DMS53 treated with DMSO at 0.1 percent for 48 hours (cell line): ENCODE measurements around the gene STIM2.
"Not testable (repeated sequence)": the region's sequence is repeated elsewhere in the genome, so short reads cannot be mapped to it uniquely, and the experiment has no call there.

Experiments
- DNase-seq: peaks from one replicate; lab custom pipeline; 2025; ENCODE audit not compliant: unreplicated experiment; lab: John Stamatoyannopoulos, UW

Gene STIM2

GRCh38 chr4:26860157-26860921 is at the start of gene STIM2:
Gene STIM2, plus strand, starts transcription at chr4:26860841.
- peak; percentile 96 for DNase-seq

GRCh38 chr4:26811571-26811970 is 49.1 kb upstream of the STIM2 start:
- not testable (repeated sequence) for DNase-seq

DNA sequence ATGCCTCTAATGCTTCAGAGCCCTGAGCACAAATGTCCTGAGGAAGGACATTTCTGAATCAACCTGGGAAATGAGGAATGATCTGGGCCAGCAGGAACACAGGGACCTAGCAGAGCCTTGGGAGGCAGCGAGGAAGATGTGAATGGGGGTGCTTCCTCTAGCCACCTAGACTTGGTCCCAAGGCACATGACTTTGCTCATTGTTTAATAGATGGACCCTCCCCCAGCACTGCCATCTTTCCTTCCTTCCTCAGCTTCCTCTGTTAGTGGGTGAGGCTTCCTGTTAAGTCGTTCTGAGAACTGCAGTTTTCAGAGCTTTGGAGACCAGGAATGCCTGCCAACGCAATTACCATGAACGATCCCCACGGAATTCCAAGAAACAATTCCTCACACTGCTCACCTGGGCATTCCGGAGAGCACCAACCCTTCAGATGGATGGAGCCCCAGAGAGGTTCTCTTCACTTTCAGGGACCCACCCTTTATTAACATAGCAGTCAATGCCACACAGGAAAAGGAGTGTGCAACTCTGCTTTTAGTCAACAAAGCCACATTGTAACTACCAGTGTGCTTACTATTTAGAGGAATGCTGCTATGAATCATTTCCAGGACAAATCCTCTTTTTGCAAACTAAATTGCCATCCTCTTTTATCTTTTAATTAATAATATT is 48.5 kb upstream of the STIM2 start:
- no peak for DNase-seq

- DNase-seq, result no peak
Observed at GRCh38 chr4:26813698-26814097, 46.9 kb upstream of the STIM2 start.

GRCh38 chr4:26815199-26815598 is 45.4 kb upstream of the STIM2 start:
- DNase-seq, result no peak

DNA sequence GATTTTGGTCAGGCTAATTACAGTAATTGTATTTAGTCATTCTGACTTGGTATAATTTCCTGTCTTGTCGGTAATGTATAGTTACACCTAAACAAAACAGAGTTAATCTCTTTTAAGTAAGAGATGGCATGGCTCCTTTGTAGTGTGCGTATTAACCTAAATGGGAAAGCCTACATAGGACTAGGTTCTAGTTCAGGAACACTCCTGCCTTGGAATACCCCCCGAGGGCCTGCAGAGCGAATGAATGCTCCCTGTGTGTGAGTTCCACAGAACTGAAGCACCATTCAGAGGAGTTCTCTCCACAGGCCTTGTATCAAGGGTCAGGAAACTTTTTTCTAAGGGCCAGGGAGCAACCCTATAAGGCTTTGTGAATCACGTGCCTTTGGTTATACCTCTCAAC is 44.9 kb upstream of the STIM2 start:
- DNase-seq, result no peak

DNA sequence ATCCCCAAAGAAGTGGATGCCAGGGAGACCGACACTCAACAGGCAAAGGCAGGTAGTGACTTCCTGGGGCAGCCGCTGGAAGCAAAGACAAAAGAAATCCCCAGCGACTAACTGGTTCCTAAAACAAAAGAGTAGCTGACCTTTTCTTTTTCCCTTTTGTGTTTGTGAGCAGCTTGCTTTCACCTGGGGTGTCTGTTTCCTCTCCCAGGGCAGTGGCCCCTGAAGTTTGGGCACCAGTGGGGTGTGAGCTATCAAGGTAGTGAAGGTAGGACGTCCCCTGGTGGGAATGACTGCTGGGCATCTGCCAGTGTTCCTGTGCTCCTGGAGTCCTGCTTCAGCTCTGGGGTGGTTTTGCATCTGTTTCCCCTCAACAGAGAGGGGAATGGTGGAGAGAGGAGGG is 41.6 kb upstream of the STIM2 start:
- DNase-seq, result no peak

DNA sequence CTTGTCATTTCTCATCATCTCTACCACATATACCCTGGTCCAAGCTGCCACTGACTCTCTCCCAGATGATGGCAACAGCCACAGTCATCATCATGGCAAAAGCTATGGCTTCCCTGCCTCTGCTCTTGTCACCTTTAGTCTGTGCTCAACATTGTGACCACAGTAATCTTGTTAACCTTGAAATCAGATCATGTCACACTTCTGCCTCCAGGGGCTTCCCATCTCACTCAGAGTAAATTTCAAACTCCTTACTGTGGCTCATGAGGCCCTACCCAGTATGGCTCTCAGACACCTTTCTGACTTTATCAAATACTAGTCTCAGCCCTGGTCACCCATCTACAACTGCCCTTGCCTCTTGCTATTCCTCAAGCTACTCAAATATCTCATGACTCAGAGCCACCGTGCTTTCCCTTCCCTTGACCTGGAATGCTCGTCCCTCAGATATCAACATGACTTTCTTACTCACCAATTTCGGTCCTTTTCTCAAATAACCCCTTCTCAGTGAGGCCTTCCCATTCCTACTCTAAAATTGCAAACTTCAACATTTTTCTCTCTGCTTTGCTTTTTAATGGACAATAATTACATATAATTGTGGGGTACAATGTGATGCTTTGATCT is 41.1 kb upstream of the STIM2 start:
- no peak for DNase-seq

GRCh38 chr4:26820346-26820745 is 40.3 kb upstream of the STIM2 start:
- no peak for DNase-seq

- no peak for DNase-seq
Observed at GRCh38 chr4:26821031-26821430, 39.6 kb upstream of the STIM2 start.

DNA sequence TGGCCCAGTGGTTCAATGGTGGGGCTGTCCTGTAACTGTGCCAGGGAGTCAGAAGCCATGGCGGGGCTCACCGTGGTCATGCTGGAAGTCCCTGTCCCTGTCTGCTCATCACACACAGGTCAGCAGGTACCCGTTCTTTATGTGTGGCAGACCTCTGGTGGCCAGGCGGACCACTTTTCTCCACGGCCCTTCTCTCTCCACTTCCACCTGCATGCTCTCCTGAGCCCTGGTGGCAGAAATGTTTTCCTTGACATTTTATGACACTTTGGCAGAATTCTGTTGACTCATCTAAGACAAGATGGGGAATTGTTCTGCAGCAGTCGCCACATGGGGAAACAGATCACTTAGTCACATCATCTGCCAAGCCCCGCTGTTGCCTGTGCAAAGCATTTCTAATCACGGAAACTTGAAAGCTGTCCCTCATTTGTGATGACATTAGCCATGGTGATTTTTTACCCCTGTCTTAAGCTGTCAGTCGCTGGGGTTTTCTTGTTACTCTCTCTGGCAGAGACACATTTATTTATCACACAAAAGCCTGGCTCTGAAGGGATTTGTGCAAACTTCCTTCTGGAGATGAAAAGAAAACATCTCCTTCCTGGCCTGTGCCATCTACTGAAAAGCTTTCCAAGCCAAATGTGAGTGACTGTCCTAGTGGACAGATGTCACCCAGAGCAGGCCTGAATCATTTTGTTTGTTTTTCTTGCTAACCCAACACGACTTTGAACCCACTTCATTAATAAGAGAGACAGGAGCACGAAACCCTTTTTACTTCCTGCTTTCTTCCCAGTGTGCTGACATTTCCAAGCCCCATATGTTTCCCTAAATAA is 38.8 kb upstream of the STIM2 start:
- peak; percentile 99 for DNase-seq

- no peak for DNase-seq
Observed at GRCh38 chr4:26822546-26822945, 38.1 kb upstream of the STIM2 start.

- not testable (repeated sequence) for DNase-seq
Observed at GRCh38 chr4:26822974-26823373, 37.7 kb upstream of the STIM2 start.

- DNase-seq, result no peak
Observed at GRCh38 chr4:26823583-26823982, 37.1 kb upstream of the STIM2 start.

GRCh38 chr4:26824667-26825066 is 36.0 kb upstream of the STIM2 start:
- DNase-seq, result no peak

DNA sequence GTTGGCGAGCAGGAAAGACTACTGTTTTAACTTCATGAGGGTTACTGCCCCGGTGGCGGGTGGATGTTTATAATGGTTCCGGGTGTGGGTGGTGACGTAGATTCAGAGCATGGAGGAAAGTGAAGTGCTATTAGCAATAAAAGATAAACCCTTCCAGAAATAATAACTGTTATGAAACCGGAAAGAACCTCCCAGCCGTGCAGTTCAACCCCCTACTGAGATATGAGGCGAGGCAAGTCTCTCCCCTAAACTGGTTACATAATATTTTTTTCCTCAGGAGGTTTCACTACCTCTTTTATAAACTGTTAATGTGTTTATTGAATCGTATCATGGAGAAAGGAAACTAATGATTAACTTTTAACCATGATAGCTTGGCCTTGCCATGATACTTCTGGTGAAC is 33.9 kb upstream of the STIM2 start:
- DNase-seq, result peak; percentile 39

GRCh38 chr4:26827336-26827735 is 33.3 kb upstream of the STIM2 start:
- not testable (repeated sequence) for DNase-seq

GRCh38 chr4:26827798-26828197 is 32.8 kb upstream of the STIM2 start:
- DNase-seq, result no peak

- no peak for DNase-seq
Observed at GRCh38 chr4:26829018-26829417, 31.6 kb upstream of the STIM2 start.

GRCh38 chr4:26830033-26830432 is 30.6 kb upstream of the STIM2 start:
- DNase-seq, result no peak

DNA sequence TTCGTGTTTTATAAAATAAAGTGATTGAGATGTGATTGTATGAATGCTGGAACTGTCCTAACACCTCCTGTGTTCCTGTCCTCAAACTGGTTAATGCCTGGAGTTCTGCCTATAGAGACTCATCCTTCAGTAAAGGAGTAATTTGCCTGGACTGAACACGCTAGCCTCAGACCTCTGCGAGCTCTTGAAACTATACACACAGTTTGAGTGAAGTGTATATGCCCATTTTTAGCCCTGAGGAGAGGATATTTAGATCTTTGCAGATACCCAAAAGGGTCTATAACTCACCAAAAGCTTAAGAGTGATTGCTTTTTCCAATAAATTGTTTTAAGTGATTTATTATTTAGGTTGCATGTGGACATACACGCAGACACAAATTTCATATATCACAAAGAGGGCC is 29.9 kb upstream of the STIM2 start:
- DNase-seq, result no peak
